HepG2 (cell line): Measurements from ENCODE around the gene CLIC6. TPM values are rescaled to one million over a fixed set of nuclear protein-coding genes. Genes with fewer than 3 reads are reported as not detected.

Experiments
- ATAC-seq: fragments of 200-7000 bp; cut with Tn5 transposase; 3 replicates; pipeline ENCODE4 v1.9.1; 2020; ENCODE audit warnings: mild to moderate bottlenecking, moderate library complexity
- BruUV-seq: library from RNA; stranded (reverse); fragments of 400-500 nt; replicated peaks from 2 replicates; lab custom pipeline; 2021; lab: Mats Ljungman, UMichigan
- CTCF ChIA-PET: fragments of 300-600 bp; formaldehyde crosslinking; extraction: SDS; loops from one replicate; lab custom pipeline; 2021; ENCODE audit warnings: low total read pairs, inconsistent platforms, low intra/inter-chr PET ratio; lab: Yijun Ruan, JAX
- POLR2A ChIA-PET: fragments of 350-600 bp; sonication (Branson Sonifier 250); formaldehyde crosslinking; loops from one replicate; lab custom pipeline; 2020; ENCODE audit warnings: antibody characterized with exemption, inconsistent platforms; lab: Yijun Ruan, JAX
- DNase-seq: peaks from one replicate; pipeline ENCODE4 v3.0.0-alpha.2; 2015; ENCODE audit warnings: low spot score
- FAIRE-seq: peaks from 3 replicates; lab custom pipeline; 2011; peaks lifted over from hg19 to GRCh38; lab: Jason Lieb, UNC
- H2AFZ ChIP-seq: one replicate; pipeline ENCODE4 v1.6.1; 2011; ENCODE audit warnings: low read length, inconsistent platforms
- H3K27ac ChIP-seq: fragments of 300-600 bp; 3 replicates; pipeline ENCODE4 v1.8.0; 2011; ENCODE audit warnings: mixed run types, mild to moderate bottlenecking, mixed read lengths, low read length, inconsistent platforms; ENCODE audit not compliant: insufficient read depth; ENCODE audit errors: extremely low read length
- H3K27me3 ChIP-seq, 2 experiments: fragments of 200-600 bp in 1 of 2; 2 replicates in 1 of 2; 3 replicates in 1 of 2; pipeline versions ENCODE4 v1.6.0 to v1.8.0; 2011; ENCODE audit warnings: low read length in 2 of 2, mild to moderate bottlenecking in 2 of 2, moderate library complexity in 2 of 2, inconsistent platforms in 1 of 2; ENCODE audit not compliant: insufficient read depth in 2 of 2, control insufficient read depth in 1 of 2
- H3K36me3 ChIP-seq, 2 experiments: fragments of 200-600 bp in 1 of 2; replicated peaks in 1 of 2; 2 replicates in 1 of 2; 3 replicates in 1 of 2; pipeline versions ENCODE4 v1.5.1 to v1.8.0; 2011; ENCODE audit warnings: low read length in 2 of 2, inconsistent platforms in 1 of 2; ENCODE audit not compliant: insufficient read depth in 2 of 2, control insufficient read depth in 1 of 2
- H3K4me1 ChIP-seq: 2 replicates; pipeline ENCODE4 v1.5.1; 2012; ENCODE audit warnings: low read length, inconsistent platforms; ENCODE audit not compliant: insufficient read depth
- H3K4me2 ChIP-seq: 2 replicates; pipeline ENCODE4 v1.6.0; 2011; ENCODE audit warnings: low read depth, low read length, inconsistent platforms
- H3K4me3 ChIP-seq, 3 experiments: fragments of 200-600 bp in 1 of 3; sonication (generic), shearing (Covaris generic) in 1 of 3; replicated peaks in 1 of 3; 2 replicates each; pipeline ENCODE4 v1.5.1; 2011 to 2016; ENCODE audit warnings: low read length in 3 of 3, inconsistent platforms in 2 of 3, low read depth in 2 of 3, mild to moderate bottlenecking in 2 of 3, control low read depth in 1 of 3, mixed read lengths in 1 of 3; ENCODE audit not compliant: insufficient read depth in 1 of 3
- H3K79me2 ChIP-seq: one replicate; pipeline ENCODE4 v1.6.1; 2011; ENCODE audit warnings: low read length, inconsistent platforms; ENCODE audit not compliant: insufficient read depth
- H3K9ac ChIP-seq: 2 replicates; pipeline ENCODE4 v1.6.0; 2011; ENCODE audit warnings: mild to moderate bottlenecking, low read depth, low read length, inconsistent platforms; ENCODE audit not compliant: insufficient read depth
- H3K9me3 ChIP-seq: 2 replicates; pipeline ENCODE4 v1.5.1; 2012; ENCODE audit warnings: mild to moderate bottlenecking, low read length
- H4K20me1 ChIP-seq: 2 replicates; pipeline ENCODE4 v1.6.0; 2011; ENCODE audit warnings: inconsistent platforms, mild to moderate bottlenecking, low read length, moderate library complexity; ENCODE audit not compliant: insufficient read depth
- ATF7 ChIP-seq, 2 experiments: fragments of 450-650 bp in 1 of 2; sonication (generic) in 1 of 2; formaldehyde crosslinking in 1 of 2; IDR thresholded peaks; 2 replicates each; pipeline versions ENCODE4 v1.4.0 to v1.6.1; 2016 to 2020; ENCODE audit warnings: antibody characterized with exemption in 1 of 2, mild to moderate bottlenecking in 1 of 2, missing genetic modification reagents in 1 of 2
- CENPT ChIP-seq: sonication (generic); formaldehyde crosslinking; IDR thresholded peaks from 2 replicates; pipeline ENCODE4 v1.8.0; 2022; ENCODE audit warnings: low read depth, mild to moderate bottlenecking, moderate library complexity, missing genetic modification reagents
- DPF2 ChIP-seq: sonication (generic); formaldehyde crosslinking; IDR thresholded peaks from 2 replicates; pipeline ENCODE4 v1.4.0; 2020; ENCODE audit warnings: mild to moderate bottlenecking, low read depth, missing genetic modification reagents, borderline replicate concordance
- HMGA1 ChIP-seq: sonication (generic); formaldehyde crosslinking; conservative IDR thresholded peaks from 2 replicates; pipeline ENCODE4 v1.4.0; 2020; ENCODE audit warnings: missing genetic modification reagents
- HNRNPK ChIP-seq: fragments of 200-400 bp; formaldehyde crosslinking; IDR thresholded peaks from 2 replicates; pipeline ENCODE4 v1.6.1; 2018; ENCODE audit warnings: low read length, low read depth, moderate library complexity, mild to moderate bottlenecking; ENCODE audit not compliant: poor library complexity, severe bottlenecking
- HOXA7 ChIP-seq: sonication (generic); formaldehyde crosslinking; IDR thresholded peaks from 2 replicates; pipeline ENCODE4 v1.8.1; 2022; ENCODE audit warnings: mild to moderate bottlenecking, missing genetic modification reagents, moderate library complexity
- JARID2 ChIP-seq: sonication (generic); formaldehyde crosslinking; IDR thresholded peaks from 2 replicates; pipeline ENCODE4 v1.8.1; 2023; ENCODE audit warnings: missing genetic modification reagents, inconsistent platforms; ENCODE audit not compliant: insufficient replicate concordance
- POGZ ChIP-seq: sonication (generic); formaldehyde crosslinking; IDR thresholded peaks from 2 replicates; pipeline ENCODE4 v1.4.0; 2020; ENCODE audit warnings: mild to moderate bottlenecking, missing genetic modification reagents
- SMYD3 ChIP-seq: sonication (generic); formaldehyde crosslinking; IDR thresholded peaks from 2 replicates; pipeline ENCODE4 v1.8.1; 2023; ENCODE audit warnings: mild to moderate bottlenecking, missing genetic modification reagents
- SOX5 ChIP-seq: IDR thresholded peaks from 2 replicates; pipeline ENCODE4 v1.6.1; 2016; ENCODE audit warnings: borderline replicate concordance
- ZBTB7A ChIP-seq: sonication (generic); formaldehyde crosslinking; IDR thresholded peaks from 2 replicates; pipeline ENCODE4 v1.8.0; 2022; ENCODE audit warnings: mild to moderate bottlenecking, missing genetic modification reagents
- ZNF780A ChIP-seq: sonication (generic); formaldehyde crosslinking; IDR thresholded peaks from 2 replicates; pipeline ENCODE4 v1.8.0; 2022; ENCODE audit warnings: mild to moderate bottlenecking, missing genetic modification reagents, moderate library complexity
- ZSCAN21 ChIP-seq: sonication (generic); formaldehyde crosslinking; IDR thresholded peaks from 2 replicates; pipeline ENCODE4 v1.8.0; 2022; ENCODE audit warnings: mild to moderate bottlenecking, missing genetic modification reagents, moderate library complexity, borderline replicate concordance
- WGBS: methylation state at CpG from one replicate; pipeline ENCODE4 v1.1.6; 2017; ENCODE audit warnings: low lambda C conversion rate; 5-methylcytosine and 5-hydroxymethylcytosine counted together
- in situ Hi-C: cut with HindIII; loops from 2 replicates; pipeline ENCODE4 v1.10.0; 2017; ENCODE audit warnings: low pct_unique_long_range_greater_than_20kb; ENCODE audit not compliant: extremely low pct_ligation_motif_present
- intact Hi-C: fragments of 100-400 bp; cut with micrococcal nuclease; formaldehyde crosslinking; loops from one replicate; pipeline ENCODE4 v1.10.0; 2022; ENCODE audit not compliant: unreplicated experiment
- polyA plus RNA-seq, 8 experiments: library from polyadenylated mRNA; depleted of rRNA in 3 of 8; stranded (reverse) in 7 of 8; unstranded in 1 of 8; fragments of >200 nt; fragmentation: Illumina TruSeq in 4 of 8; extraction: Trizol in 4 of 8; gene quantifications; 2 replicates each; pipeline versions ENCODE4 v1.2.1 to v1.2.3, GENCODE V29; 2011 to 2016; ENCODE audit warnings: low read depth in 4 of 8, missing spikeins in 1 of 8, mixed read lengths in 1 of 8; ENCODE audit not compliant: insufficient read depth in 1 of 8
- total RNA-seq, 5 experiments: library from RNA; depleted of rRNA; stranded (reverse); fragments of >200 nt; fragmentation: Illumina TruSeq; extraction: Trizol; gene quantifications; 2 replicates each; pipeline ENCODE4 v1.2.3, GENCODE V29; 2016; ENCODE audit warnings: low read depth in 1 of 5

CLIC6 gene
- total and polyA plus RNA-seq, 2 of the 13 experiments (the other 11 are each of a cell fraction or from before 2014, with no cell fraction given) = not detected

GRCh38 chr21:34690793-34691175, 22.0 kb downstream of the CLIC6 start:
- H3K4me2 ChIP-seq = no peak overlapping the region
- H3K27me3 ChIP-seq = peaks cover 0 to 33% of the 10 kb centered on the region in 2 experiments; a peak in 2 of 5 replicates
- 0 out of 2 replicates have a peak, but pooled peaks cover 13% of the 10 kb centered on the region for H3K4me1 ChIP-seq
- no peak for TF ChIP-seq ZSCAN21 (CRISPR knock-in tag)
- TF ChIP-seq SOX5 (CRISPR knock-in tag) = no peak
- TF ChIP-seq POGZ (CRISPR knock-in tag) = no peak
- TF ChIP-seq HNRNPK = no peak
- no peak for TF ChIP-seq HMGA1
- no peak for TF ChIP-seq ZNF780A (CRISPR knock-in tag)
- no peak for TF ChIP-seq CENPT
- no peak for TF ChIP-seq DPF2
- CTCF ChIA-PET = no interaction called here
- intact Hi-C loops = no loop called here
- FAIRE-seq (no peak), ATAC-seq (no peak), DNase-seq (no peak)
- 3% methylated on average over 2 of the region's 2 CpGs for WGBS
- no peaks in the 10 kb centered on the region for H3K9me3 ChIP-seq
- no peak overlapping the region for H3K9ac ChIP-seq
- no peaks in the 10 kb centered on the region for H4K20me1 ChIP-seq
- in situ Hi-C loops = loop anchor here (10.0 kb wide), 1 partner anchor 1154 kb away; no protein-coding TSS in a partner anchor
- H2AFZ ChIP-seq = no peak overlapping the region
- no peak overlapping the region for H3K4me3 ChIP-seq
- no TSS peak for BruUV-seq
- H3K79me2 ChIP-seq = no peaks in the 10 kb centered on the region
- no peaks in the 10 kb centered on the region for H3K36me3 ChIP-seq
- POLR2A ChIA-PET = no interaction called here
- no peak overlapping the region for H3K27ac ChIP-seq

GRCh38 chr21:34691390-34692032, 22.7 kb downstream of the CLIC6 start:
- POLR2A ChIA-PET = no interaction called here
- no peaks in the 10 kb centered on the region for H4K20me1 ChIP-seq
- FAIRE-seq (no peak), ATAC-seq (no peak)
- no peak overlapping the region for H3K9ac ChIP-seq
- no peak overlapping the region for H2AFZ ChIP-seq
- H3K27ac ChIP-seq = no peak overlapping the region
- H3K36me3 ChIP-seq = no peaks in the 10 kb centered on the region
- no peak overlapping the region for H3K4me2 ChIP-seq
- no TSS peak for BruUV-seq
- H3K9me3 ChIP-seq = no peaks in the 10 kb centered on the region
- H3K27me3 ChIP-seq = peaks cover 0 to 33% of the 10 kb centered on the region in 2 experiments; a peak in 2 of 5 replicates
- intact Hi-C loops = loop anchor here (2.0 kb wide), 1 partner anchor 709 kb away; no protein-coding TSS in a partner anchor
- no peak overlapping the region for H3K4me3 ChIP-seq
- H3K4me1 ChIP-seq = 0 out of 2 replicates have a peak, but pooled peaks cover 13% of the 10 kb centered on the region
- TF ChIP-seq SMYD3 (CRISPR knock-in tag) (no peak), ZBTB7A (CRISPR knock-in tag) (no peak), HOXA7 (CRISPR knock-in tag) (no peak), ATF7 (IDR thresholded peaks at IDR 0.05) (0 out of 2 replicates have a peak, but pooled peaks have one; percentile 5), ATF7 (CRISPR knock-in tag; IDR thresholded peaks at IDR 0.05) (no peak), JARID2 (CRISPR knock-in tag) (no peak)
- TF ChIP-seq, all 625 proteins: peak for 1
- in situ Hi-C loops = loop anchor here (10.0 kb wide), 1 partner anchor 1153 kb away; no protein-coding TSS in a partner anchor
- no peak for DNase-seq
- WGBS = 2% methylated on average over 5 of the region's 5 CpGs
- CTCF ChIA-PET = no interaction called here
- H3K79me2 ChIP-seq = no peaks in the 10 kb centered on the region
